K562 (cell line): ENCODE measurements around the gene TAX1BP1. TPM values are rescaled to one million over a fixed set of nuclear protein-coding genes. Genes with fewer than 3 reads are reported as not detected.

ENCODE experiments used
- ATAC-seq: fragments of 200-7000 bp; cut with Tn5 transposase; 3 replicates; pipeline ENCODE4 v1.9.1; 2020; ENCODE audit warnings: moderate library complexity
- BruUV-seq: library from RNA; stranded (reverse); fragments of 400-500 nt; replicated peaks from 2 replicates; lab custom pipeline; 2021; lab: Mats Ljungman, UMichigan
- CTCF ChIA-PET: fragments of 300-600 bp; formaldehyde crosslinking; extraction: SDS; loops from one replicate; lab custom pipeline; 2021; ENCODE audit warnings: low intra/inter-chr PET ratio; lab: Yijun Ruan, JAX
- POLR2A ChIA-PET: fragments of 300-600, 350-650 bp; sonication (Branson Sonifier 250); formaldehyde crosslinking; extraction: SDS; loops from one replicate; lab custom pipeline; 2021; ENCODE audit warnings: antibody characterized with exemption, inconsistent platforms; lab: Yijun Ruan, JAX
- DNase-seq, 4 experiments: peaks; one replicate each; pipeline versions ENCODE4 v3.0.0 to v3.0.0-alpha.2; 2011 to 2018; ENCODE audit warnings: low spot score in 3 of 4, mixed read lengths in 3 of 4; ENCODE audit errors: extremely low read depth in 1 of 4
- FAIRE-seq: peaks from 2 replicates; lab custom pipeline; 2011; peaks lifted over from hg19 to GRCh38; lab: Jason Lieb, UNC
- H2AFZ ChIP-seq: 2 replicates; pipeline ENCODE4 v1.6.0; 2011; ENCODE audit warnings: low read depth, low read length, control low read depth, inconsistent platforms
- H3K27ac ChIP-seq: fragments of 200-600 bp; 3 replicates; pipeline ENCODE4 v1.8.0; 2011; ENCODE audit warnings: low read depth, mild to moderate bottlenecking, control low read depth, inconsistent platforms, low read length, moderate library complexity, mixed read lengths; ENCODE audit errors: extremely low read depth
- H3K27me3 ChIP-seq, 2 experiments: fragments of 300-600 bp in 1 of 2; 2 replicates in 1 of 2; 3 replicates in 1 of 2; pipeline versions ENCODE4 v1.6.0 to v1.8.0; 2011; ENCODE audit warnings: inconsistent platforms in 2 of 2, low read length in 2 of 2, mild to moderate bottlenecking in 1 of 2, mixed read lengths in 1 of 2, moderate library complexity in 1 of 2; ENCODE audit not compliant: control insufficient read depth in 2 of 2, insufficient read depth in 2 of 2
- H3K36me3 ChIP-seq: fragments of 300-600 bp; 3 replicates; pipeline ENCODE4 v1.8.0; 2011; ENCODE audit warnings: mild to moderate bottlenecking, low read length, inconsistent platforms; ENCODE audit not compliant: control insufficient read depth, insufficient read depth
- H3K4me1 ChIP-seq, 2 experiments: fragments of 200-600 bp in 1 of 2; replicated peaks in 1 of 2; 2 replicates in 1 of 2; 3 replicates in 1 of 2; pipeline versions ENCODE4 v1.5.1 to v1.8.0; 2011; ENCODE audit warnings: inconsistent platforms in 2 of 2, low read length in 2 of 2, mild to moderate bottlenecking in 1 of 2, mixed read lengths in 1 of 2, moderate library complexity in 1 of 2; ENCODE audit not compliant: control insufficient read depth in 2 of 2, insufficient read depth in 2 of 2
- H3K4me2 ChIP-seq: 2 replicates; pipeline ENCODE4 v1.6.1; 2011; ENCODE audit warnings: low read length, control low read depth, inconsistent platforms, mixed read lengths; ENCODE audit not compliant: insufficient read depth
- H3K4me3 ChIP-seq: fragments of 200-600 bp; sonication (generic), shearing (Covaris generic); 2 replicates; pipeline ENCODE4 v1.5.1; 2016; ENCODE audit warnings: control low read depth, inconsistent platforms
- H3K79me2 ChIP-seq: fragments of 200-600 bp; 3 replicates; pipeline ENCODE4 v1.8.0; 2011; ENCODE audit warnings: low read length, inconsistent platforms; ENCODE audit not compliant: control insufficient read depth, insufficient read depth
- H3K9ac ChIP-seq, 2 experiments: 2 replicates each; pipeline versions ENCODE4 v1.6.0 to v1.6.1; 2011; ENCODE audit warnings: low read depth in 2 of 2, low read length in 2 of 2, control low read depth in 1 of 2, inconsistent platforms in 1 of 2, mild to moderate bottlenecking in 1 of 2, mixed read lengths in 1 of 2; ENCODE audit not compliant: insufficient read depth in 1 of 2
- H3K9me1 ChIP-seq: one replicate; pipeline ENCODE4 v1.6.0; 2011; ENCODE audit warnings: inconsistent platforms, mild to moderate bottlenecking, low read length, moderate library complexity; ENCODE audit not compliant: control insufficient read depth, insufficient read depth
- H3K9me3 ChIP-seq: replicated peaks from 2 replicates; pipeline ENCODE4 v1.5.1; 2011; ENCODE audit warnings: low read depth, low read length, inconsistent platforms; ENCODE audit not compliant: control insufficient read depth, insufficient read depth
- H4K20me1 ChIP-seq: replicated peaks from 2 replicates; pipeline ENCODE4 v1.6.1; 2011; ENCODE audit warnings: low read length, inconsistent platforms, mixed read lengths; ENCODE audit not compliant: control insufficient read depth, insufficient read depth
- CBX1 ChIP-seq: sonication (generic); IDR thresholded peaks from 2 replicates; pipeline ENCODE4 v1.6.1; 2016; ENCODE audit warnings: antibody characterized with exemption, low read depth, mild to moderate bottlenecking
- FOXJ2 ChIP-seq: fragments of 200-800 bp; sonication (Bioruptor generic); IDR thresholded peaks from 2 replicates; pipeline ENCODE4 v1.6.1; 2016; ENCODE audit warnings: missing genetic modification characterization, missing compliant biosample characterization
- HOXB6 ChIP-seq: fragments of 250-450 bp; sonication (Bioruptor Pico); IDR thresholded peaks from 2 replicates; pipeline ENCODE4 v1.5.1; 2022; ENCODE audit warnings: mild to moderate bottlenecking, borderline replicate concordance
- KLF10 ChIP-seq: fragments of 250-450 bp; sonication (Bioruptor Pico); IDR thresholded peaks from 2 replicates; pipeline ENCODE4 v1.6.1; 2021; ENCODE audit warnings: matching md5 sums
- MEF2A ChIP-seq: IDR thresholded peaks from 2 replicates; pipeline ENCODE4 v1.6.1; 2011; ENCODE audit warnings: low read depth, mild to moderate bottlenecking, low read length, moderate library complexity; ENCODE audit not compliant: control insufficient read depth
- MEF2D ChIP-seq: conservative IDR thresholded peaks from 2 replicates; pipeline ENCODE4 v1.6.1; 2016; ENCODE audit warnings: low read depth, missing genetic modification characterization, missing compliant biosample characterization
- NFIX ChIP-seq: fragments of 250-450 bp; sonication (Bioruptor Pico); IDR thresholded peaks from 2 replicates; pipeline ENCODE4 v1.4.0; 2020; ENCODE audit warnings: low read depth, mild to moderate bottlenecking, moderate library complexity
- PKNOX1 ChIP-seq: fragments of 450-650 bp; IDR thresholded peaks from 2 replicates; pipeline ENCODE4 v1.6.1; 2016
- SIX5 ChIP-seq, 2 experiments: IDR thresholded peaks; 2 replicates each; pipeline ENCODE4 v1.6.1; 2011; ENCODE audit warnings: low read length in 2 of 2, borderline replicate concordance in 1 of 2, low read depth in 1 of 2, mild to moderate bottlenecking in 1 of 2, moderate library complexity in 1 of 2; ENCODE audit not compliant: insufficient read depth in 1 of 2
- SMARCE1 ChIP-seq: fragments of 450-650 bp; IDR thresholded peaks from 2 replicates; pipeline ENCODE4 v1.7.1; 2016; ENCODE audit warnings: mild to moderate bottlenecking
- SOX6 ChIP-seq: fragments of 450-650 bp; IDR thresholded peaks from 2 replicates; pipeline ENCODE4 v1.6.1; 2014; ENCODE audit warnings: mild to moderate bottlenecking
- SRSF3 ChIP-seq: fragments of 200-400 bp; formaldehyde crosslinking; IDR thresholded peaks from 2 replicates; pipeline ENCODE4 v1.6.1; 2016; ENCODE audit warnings: mild to moderate bottlenecking, low read length, moderate library complexity; ENCODE audit not compliant: insufficient read depth
- STAT6 ChIP-seq: sonication (generic); formaldehyde crosslinking; IDR thresholded peaks from 2 replicates; pipeline ENCODE4 v1.8.1; 2023; ENCODE audit warnings: mild to moderate bottlenecking, missing genetic modification reagents
- ZFP91 ChIP-seq: sonication (generic); formaldehyde crosslinking; IDR thresholded peaks from 2 replicates; pipeline ENCODE4 v1.8.0; 2022; ENCODE audit warnings: mild to moderate bottlenecking, missing genetic modification reagents
- ZNF398 ChIP-seq: fragments of 250-450 bp; sonication (Bioruptor Pico); IDR thresholded peaks from 2 replicates; pipeline ENCODE4 v1.8.0; 2021; ENCODE audit warnings: moderate library complexity, mild to moderate bottlenecking, inconsistent platforms
- ZNF696 ChIP-seq: fragments of 250-450 bp; sonication (Bioruptor Pico); conservative IDR thresholded peaks from 2 replicates; pipeline ENCODE4 v1.4.0; 2020; ENCODE audit warnings: mild to moderate bottlenecking, moderate library complexity
- ZSCAN29 ChIP-seq: fragments of 450-650 bp; IDR thresholded peaks from 2 replicates; pipeline ENCODE4 v1.6.1; 2017
- in situ Hi-C: fragments of 300-500 bp; cut with MboI; formaldehyde crosslinking; loops from 4 replicates; pipeline ENCODE4 v1.15.0; 2018; ENCODE audit warnings: inconsistent platforms, mixed read lengths
- intact Hi-C: fragments of 100-400 bp; cut with micrococcal nuclease; formaldehyde crosslinking; loops from 2 replicates; pipeline ENCODE4 v1.14.2; 2022
- polyA plus RNA-seq, 8 experiments: library from polyadenylated mRNA; depleted of rRNA in 4 of 8; stranded (reverse) in 5 of 8; unstranded in 3 of 8; fragments of >200 nt; fragmentation: Nextera tagmentation in 2 of 8; fragmentation: Illumina TruSeq in 1 of 8; extraction: Ambion mirVana in 2 of 8; extraction: Trizol in 1 of 8; gene quantifications; 2 replicates each; pipeline versions ENCODE4 v1.2.1 to v1.2.3, GENCODE V29; 2011 to 2014; ENCODE audit warnings: inconsistent platforms in 1 of 8, missing spikeins in 1 of 8
- total RNA-seq, 7 experiments: library from RNA; depleted of rRNA in 6 of 7; stranded (reverse); fragments of >200 nt in 6 of 7; fragmentation: Illumina TruSeq in 2 of 7; extraction: Trizol in 2 of 7; gene quantifications; 2 replicates each; pipeline versions ENCODE4 v1.2.1 to v1.2.3, GENCODE V29; 2011 to 2021; ENCODE audit warnings: low replicate concordance in 1 of 7

The TAX1BP1 gene
- total and polyA plus RNA-seq, 9 of the 15 experiments (the other 6 are each of a cell fraction or from before 2014, with no cell fraction given) = 49.0 to 119 (median 75.9) TPM

GRCh38 chr7:27767374-27767773 is 27.4 kb downstream of the TAX1BP1 start:
- Histone ChIP-seq H4K20me1 (no peaks in the 10 kb centered on the region), H3K27ac (no peak overlapping the region), H3K9me3 (no peaks in the 10 kb centered on the region), H3K9me1 (no peaks in the 10 kb centered on the region), H3K27me3 (no peaks in the 10 kb centered on the region), H3K4me3 (no peak overlapping the region), H3K4me1 (no peaks in the 10 kb centered on the region), H3K9ac (no peak overlapping the region), H2AFZ (no peak overlapping the region), H3K4me2 (no peak overlapping the region), H3K36me3 (peaks cover 44% of the 10 kb centered on the region), H3K79me2 (peaks cover 11% of the 10 kb centered on the region)
- FAIRE-seq (no peak), DNase-seq (no peak), ATAC-seq (no peak)
- ChIA-PET POLR2A (interaction anchor here (1.5 kb wide), 1 partner anchor 27 kb away, joined by 6 read pairs; no protein-coding TSS in a partner anchor), CTCF (interaction anchor here (0.7 kb wide), 1 partner anchor 104 kb away, joined by 3 read pairs; the partner anchor contains the start of gene HIBADH)
- intact Hi-C loops = no loop called here
- in situ Hi-C loops = no loop called here
- BruUV-seq = no TSS peak
- no peak for TF ChIP-seq SRSF3
- no peak for TF ChIP-seq ZNF398 (CRISPR knock-in tag)
- TF ChIP-seq FOXJ2 (tag) = no peak
- no peak for TF ChIP-seq PKNOX1
- no peak for TF ChIP-seq CBX1
- TF ChIP-seq ZFP91 (CRISPR knock-in tag) = no peak
- no peak for TF ChIP-seq SOX6
- TF ChIP-seq STAT6 (CRISPR knock-in tag) = no peak
- no peak for TF ChIP-seq HOXB6 (CRISPR knock-in tag)
- no peak for TF ChIP-seq NFIX (CRISPR knock-in tag)
- no peak for TF ChIP-seq ZNF696 (CRISPR knock-in tag)
- no peak for TF ChIP-seq MEF2D (tag)
- no peak for TF ChIP-seq KLF10 (CRISPR knock-in tag)
- no peak for TF ChIP-seq SIX5 (IDR thresholded peaks at IDR 0.05; ENCODE audit: borderline replicate concordance in 1 of 2, insufficient read depth in 1 of 2, low read depth in 1 of 2, low read length in 2 of 2)
- TF ChIP-seq ZSCAN29 = no peak
- TF ChIP-seq MEF2A = no peak
- no peak for TF ChIP-seq SMARCE1
